HepG2 (cell line): ENCODE measurements around the gene C1QC.

Experiments
- HNF4G ChIP-seq, 2 experiments: sonication (generic) in 1 of 2; formaldehyde crosslinking in 1 of 2; IDR thresholded peaks; 2 replicates each; pipeline versions ENCODE4 v1.4.0 to v1.6.1; 2011 to 2020; ENCODE audit warnings: borderline replicate concordance in 2 of 2, low read depth in 2 of 2, mild to moderate bottlenecking in 2 of 2, low read length in 1 of 2, missing genetic modification reagents in 1 of 2, moderate library complexity in 1 of 2
- HNRNPUL1 ChIP-seq: fragments of 200-400 bp; formaldehyde crosslinking; IDR thresholded peaks from 2 replicates; pipeline ENCODE4 v1.6.1; 2017; ENCODE audit warnings: low read depth, mild to moderate bottlenecking, low read length, moderate library complexity
- NFRKB ChIP-seq: fragments of 450-650 bp; IDR thresholded peaks from 2 replicates; pipeline ENCODE4 v1.6.1; 2017
- RELA ChIP-seq: sonication (generic); formaldehyde crosslinking; IDR thresholded peaks from 2 replicates; pipeline ENCODE4 v1.4.0; 2020; ENCODE audit warnings: missing genetic modification reagents
- ZFAT ChIP-seq: sonication (generic); formaldehyde crosslinking; conservative IDR thresholded peaks from 2 replicates; pipeline ENCODE4 v1.8.1; 2023; ENCODE audit warnings: missing genetic modification reagents, inconsistent platforms
- ZNF12 ChIP-seq: sonication (generic); formaldehyde crosslinking; IDR thresholded peaks from 2 replicates; pipeline ENCODE4 v1.5.0; 2020; ENCODE audit warnings: missing genetic modification reagents
- ZNF724P ChIP-seq: sonication (generic); formaldehyde crosslinking; IDR thresholded peaks from 2 replicates; pipeline ENCODE4 v1.8.0; 2022; ENCODE audit warnings: missing genetic modification reagents, borderline replicate concordance
- ZZZ3 ChIP-seq: sonication (generic); formaldehyde crosslinking; IDR thresholded peaks from 2 replicates; pipeline ENCODE4 v1.4.0; 2020; ENCODE audit warnings: missing genetic modification reagents, mild to moderate bottlenecking, borderline replicate concordance
- TF ChIP-seq, protein P1 (sequence below), 2 experiments: IDR thresholded peaks; 2 replicates each; pipeline ENCODE4 v1.6.1; 2011 to 2012; ENCODE audit warnings: low read length in 2 of 2, borderline replicate concordance in 1 of 2, low read depth in 1 of 2, mild to moderate bottlenecking in 1 of 2, moderate library complexity in 1 of 2
- TF ChIP-seq, protein P2 (sequence below): sonication (generic); formaldehyde crosslinking; IDR thresholded peaks from 2 replicates; pipeline ENCODE4 v1.5.0; 2020; ENCODE audit warnings: missing genetic modification reagents
- TF ChIP-seq, protein P3 (sequence below): sonication (generic); formaldehyde crosslinking; IDR thresholded peaks from 2 replicates; pipeline ENCODE4 v1.5.0; 2020; ENCODE audit warnings: mild to moderate bottlenecking, missing genetic modification reagents, moderate library complexity

DNA sequence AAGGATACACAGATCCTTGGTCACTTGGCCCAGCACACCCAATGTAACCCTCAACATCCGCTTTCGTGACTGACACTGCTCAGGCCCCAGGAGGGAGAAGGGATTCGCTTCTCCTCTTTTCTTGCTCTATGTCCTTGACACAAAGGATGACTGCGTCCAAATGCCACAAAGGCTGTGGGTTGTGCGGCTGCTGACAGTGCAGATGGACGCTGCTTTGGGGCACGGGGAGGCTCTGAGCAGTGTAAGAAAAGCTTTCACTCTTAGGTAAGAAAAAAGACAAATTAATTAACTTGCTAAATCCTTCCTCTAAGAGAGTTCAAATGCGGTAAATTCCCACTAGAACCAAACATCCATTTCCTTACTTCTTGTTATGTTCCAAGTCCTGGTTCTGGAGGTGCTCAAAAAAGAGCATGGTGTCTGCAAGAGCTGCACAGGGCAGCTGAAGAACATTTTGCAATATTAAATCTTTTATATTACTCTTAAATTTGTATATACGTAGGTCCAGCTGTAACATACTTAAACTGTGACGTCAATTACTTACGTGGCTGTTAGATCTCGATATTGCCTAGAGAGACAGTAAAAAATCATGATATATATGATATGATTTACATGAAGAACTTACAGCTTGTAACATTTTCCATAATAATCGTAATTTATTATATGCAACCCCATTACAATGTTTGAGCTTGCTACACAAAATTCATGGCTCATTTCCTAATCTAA, 47.8 kb downstream of the C1QC start:
- TF ChIP-seq, protein P1, sequence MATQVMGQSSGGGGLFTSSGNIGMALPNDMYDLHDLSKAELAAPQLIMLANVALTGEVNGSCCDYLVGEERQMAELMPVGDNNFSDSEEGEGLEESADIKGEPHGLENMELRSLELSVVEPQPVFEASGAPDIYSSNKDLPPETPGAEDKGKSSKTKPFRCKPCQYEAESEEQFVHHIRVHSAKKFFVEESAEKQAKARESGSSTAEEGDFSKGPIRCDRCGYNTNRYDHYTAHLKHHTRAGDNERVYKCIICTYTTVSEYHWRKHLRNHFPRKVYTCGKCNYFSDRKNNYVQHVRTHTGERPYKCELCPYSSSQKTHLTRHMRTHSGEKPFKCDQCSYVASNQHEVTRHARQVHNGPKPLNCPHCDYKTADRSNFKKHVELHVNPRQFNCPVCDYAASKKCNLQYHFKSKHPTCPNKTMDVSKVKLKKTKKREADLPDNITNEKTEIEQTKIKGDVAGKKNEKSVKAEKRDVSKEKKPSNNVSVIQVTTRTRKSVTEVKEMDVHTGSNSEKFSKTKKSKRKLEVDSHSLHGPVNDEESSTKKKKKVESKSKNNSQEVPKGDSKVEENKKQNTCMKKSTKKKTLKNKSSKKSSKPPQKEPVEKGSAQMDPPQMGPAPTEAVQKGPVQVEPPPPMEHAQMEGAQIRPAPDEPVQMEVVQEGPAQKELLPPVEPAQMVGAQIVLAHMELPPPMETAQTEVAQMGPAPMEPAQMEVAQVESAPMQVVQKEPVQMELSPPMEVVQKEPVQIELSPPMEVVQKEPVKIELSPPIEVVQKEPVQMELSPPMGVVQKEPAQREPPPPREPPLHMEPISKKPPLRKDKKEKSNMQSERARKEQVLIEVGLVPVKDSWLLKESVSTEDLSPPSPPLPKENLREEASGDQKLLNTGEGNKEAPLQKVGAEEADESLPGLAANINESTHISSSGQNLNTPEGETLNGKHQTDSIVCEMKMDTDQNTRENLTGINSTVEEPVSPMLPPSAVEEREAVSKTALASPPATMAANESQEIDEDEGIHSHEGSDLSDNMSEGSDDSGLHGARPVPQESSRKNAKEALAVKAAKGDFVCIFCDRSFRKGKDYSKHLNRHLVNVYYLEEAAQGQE (IDR thresholded peaks at IDR 0.05; ENCODE audit: borderline replicate concordance in 1 of 2, low read depth in 1 of 2, low read length in 2 of 2), result no peak
- TF ChIP-seq ZNF724P (CRISPR knock-in tag) (no peak), HNF4G (IDR thresholded peaks at IDR 0.05; ENCODE audit: borderline replicate concordance, low read depth, low read length) (no peak), HNF4G (CRISPR knock-in tag; IDR thresholded peaks at IDR 0.05; ENCODE audit: borderline replicate concordance, low read depth) (no peak), NFRKB (no peak), ZNF12 (no peak), ZFAT (no peak), RELA (CRISPR knock-in tag) (no peak), ZZZ3 (no peak), HNRNPUL1 (no peak)
- TF ChIP-seq, protein P2, sequence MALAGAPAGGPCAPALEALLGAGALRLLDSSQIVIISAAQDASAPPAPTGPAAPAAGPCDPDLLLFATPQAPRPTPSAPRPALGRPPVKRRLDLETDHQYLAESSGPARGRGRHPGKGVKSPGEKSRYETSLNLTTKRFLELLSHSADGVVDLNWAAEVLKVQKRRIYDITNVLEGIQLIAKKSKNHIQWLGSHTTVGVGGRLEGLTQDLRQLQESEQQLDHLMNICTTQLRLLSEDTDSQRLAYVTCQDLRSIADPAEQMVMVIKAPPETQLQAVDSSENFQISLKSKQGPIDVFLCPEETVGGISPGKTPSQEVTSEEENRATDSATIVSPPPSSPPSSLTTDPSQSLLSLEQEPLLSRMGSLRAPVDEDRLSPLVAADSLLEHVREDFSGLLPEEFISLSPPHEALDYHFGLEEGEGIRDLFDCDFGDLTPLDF (CRISPR knock-in tag), result no peak
- TF ChIP-seq, protein P3, sequence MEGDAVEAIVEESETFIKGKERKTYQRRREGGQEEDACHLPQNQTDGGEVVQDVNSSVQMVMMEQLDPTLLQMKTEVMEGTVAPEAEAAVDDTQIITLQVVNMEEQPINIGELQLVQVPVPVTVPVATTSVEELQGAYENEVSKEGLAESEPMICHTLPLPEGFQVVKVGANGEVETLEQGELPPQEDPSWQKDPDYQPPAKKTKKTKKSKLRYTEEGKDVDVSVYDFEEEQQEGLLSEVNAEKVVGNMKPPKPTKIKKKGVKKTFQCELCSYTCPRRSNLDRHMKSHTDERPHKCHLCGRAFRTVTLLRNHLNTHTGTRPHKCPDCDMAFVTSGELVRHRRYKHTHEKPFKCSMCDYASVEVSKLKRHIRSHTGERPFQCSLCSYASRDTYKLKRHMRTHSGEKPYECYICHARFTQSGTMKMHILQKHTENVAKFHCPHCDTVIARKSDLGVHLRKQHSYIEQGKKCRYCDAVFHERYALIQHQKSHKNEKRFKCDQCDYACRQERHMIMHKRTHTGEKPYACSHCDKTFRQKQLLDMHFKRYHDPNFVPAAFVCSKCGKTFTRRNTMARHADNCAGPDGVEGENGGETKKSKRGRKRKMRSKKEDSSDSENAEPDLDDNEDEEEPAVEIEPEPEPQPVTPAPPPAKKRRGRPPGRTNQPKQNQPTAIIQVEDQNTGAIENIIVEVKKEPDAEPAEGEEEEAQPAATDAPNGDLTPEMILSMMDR, result no peak
